Umbilical cord (tissue), 2 donors: ENCODE measurements around the gene ISM1. TPM values are rescaled to one million over a fixed set of nuclear protein-coding genes. Genes with fewer than 3 reads are reported as not detected.

Source experiments
- DNase-seq: peaks from one replicate; pipeline ENCODE4 v3.0.0-alpha.2; 2015; ENCODE audit warnings: low spot score
- total RNA-seq: library from RNA; depleted of rRNA; stranded (reverse); fragments of >200 nt; gene quantifications from one replicate; pipeline ENCODE4 v1.2.3, GENCODE V29; 2014; ENCODE audit warnings: low replicate concordance; ENCODE audit not compliant: insufficient read depth

The ISM1 gene
- total RNA-seq, 1 donor from 2014 or later = 6.7 TPM

DNA sequence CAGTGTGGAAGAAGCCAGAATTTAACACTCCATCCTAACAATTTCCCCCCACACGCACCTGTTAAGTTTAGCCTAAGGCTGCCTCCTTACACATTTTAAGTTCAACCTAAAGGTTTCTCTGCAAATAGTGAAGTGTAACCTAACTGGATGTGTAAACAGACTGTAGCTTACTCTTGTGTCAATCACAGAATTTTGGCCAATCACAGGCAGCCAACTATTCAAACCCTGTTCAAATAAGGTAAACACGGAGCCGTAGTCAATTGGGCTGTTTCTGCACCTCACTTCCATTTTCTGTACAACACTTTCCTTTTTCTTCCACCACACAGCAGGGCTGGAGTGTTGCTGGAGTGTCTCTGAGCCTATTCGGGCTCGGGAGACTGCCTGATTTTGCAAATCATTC, 92.1 kb downstream of the ISM1 start:
- no peak for DNase-seq

GRCh38 chr20:13317439-13317838, 96.4 kb downstream of the ISM1 start:
- DNase-seq = no peak

- no peak for DNase-seq
Measured at GRCh38 chr20:13318871-13319521, 97.9 kb downstream of the ISM1 start.

GRCh38 chr20:13320702-13321101, 99.6 kb downstream of the ISM1 start:
- DNase-seq = no peak

DNA sequence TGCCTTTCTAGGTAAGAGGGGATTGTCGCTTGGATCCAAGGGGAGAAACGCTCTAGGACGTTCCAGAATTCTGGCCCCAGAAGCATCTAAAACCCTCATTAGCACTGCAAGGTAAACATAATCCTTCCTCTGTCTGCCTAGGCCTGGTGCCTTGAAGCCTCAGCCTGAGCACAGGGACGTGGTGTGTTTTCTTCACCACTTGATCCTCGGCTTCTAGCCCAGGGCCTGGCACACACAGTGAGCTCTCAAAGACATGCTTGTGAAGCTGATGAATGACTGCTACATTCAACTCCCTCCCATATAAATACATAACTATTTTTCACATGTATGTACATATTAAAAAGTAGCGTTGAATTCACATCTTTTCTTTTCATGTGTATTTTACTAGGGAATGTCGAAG, 100.3 kb downstream of the ISM1 start:
- no peak for DNase-seq

- DNase-seq = peak; percentile 23
Measured at GRCh38 chr20:13322198-13322597, 101.1 kb downstream of the ISM1 start.

DNA sequence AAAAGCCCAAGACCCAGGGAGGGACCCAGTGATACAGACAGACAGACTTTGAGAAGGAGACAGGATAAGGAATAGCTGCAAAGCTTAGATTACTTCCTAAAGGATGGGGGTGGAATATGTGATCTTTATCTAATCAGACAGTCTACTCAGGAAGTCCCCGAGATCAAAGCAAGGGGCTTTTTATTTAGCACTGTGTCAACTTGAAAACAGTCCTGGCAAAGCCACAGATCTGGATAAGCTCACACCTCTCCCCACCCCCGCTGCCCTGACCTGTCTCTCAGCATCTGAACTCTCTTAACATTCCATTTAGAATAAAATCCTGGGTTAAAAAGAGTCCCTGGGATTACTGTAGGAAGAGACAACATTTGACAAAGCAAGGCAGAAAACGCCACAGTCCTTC, 101.5 kb downstream of the ISM1 start:
- DNase-seq = peak; percentile 27

DNA sequence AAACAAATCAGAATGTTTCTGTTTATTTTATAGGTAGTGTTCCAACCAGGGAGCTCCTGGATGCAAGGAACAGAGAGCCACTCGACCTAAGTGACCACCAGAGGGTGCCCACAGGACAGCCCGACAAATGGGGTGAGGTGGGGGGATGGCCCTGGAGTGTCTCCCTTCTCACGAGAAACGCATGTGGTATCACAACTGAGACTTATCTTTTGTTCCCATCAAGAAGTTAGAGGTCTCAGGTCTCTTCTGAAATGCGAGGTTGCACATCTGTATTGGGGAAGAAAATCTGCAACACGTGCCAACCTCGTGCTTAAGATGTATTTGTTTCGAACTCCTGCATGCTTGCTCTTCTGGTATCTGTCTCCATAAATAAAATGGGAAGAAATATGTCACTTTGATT, 104.0 kb downstream of the ISM1 start:
- DNase-seq = no peak

DNA sequence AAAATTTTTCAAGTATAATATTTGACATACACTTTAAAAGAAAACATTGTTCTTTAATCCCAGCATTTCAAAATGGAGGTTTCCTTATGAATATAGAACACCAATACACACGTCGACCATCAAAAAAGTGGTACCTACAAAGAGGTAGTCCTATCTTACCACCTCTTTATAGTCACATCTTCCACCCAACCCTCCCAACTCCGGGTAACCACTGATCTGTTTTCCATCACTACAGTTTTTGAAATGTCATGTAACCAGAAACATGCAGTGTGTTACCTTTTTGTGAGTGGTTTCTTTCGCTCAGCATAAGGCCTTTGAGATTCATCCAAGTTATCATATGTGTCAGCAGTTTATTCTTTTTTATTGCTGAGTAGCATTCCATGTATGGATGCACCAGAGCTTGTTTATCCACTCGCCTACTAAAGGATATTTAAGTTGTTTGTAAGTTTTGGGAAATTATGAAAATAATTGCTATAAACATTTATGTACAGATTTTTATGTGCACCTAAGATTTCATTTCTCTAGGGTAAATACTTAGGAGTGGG, 104.8 kb downstream of the ISM1 start:
- no peak for DNase-seq

- DNase-seq = no peak
Measured at GRCh38 chr20:13331536-13331935, 110.5 kb downstream of the ISM1 start.

DNA sequence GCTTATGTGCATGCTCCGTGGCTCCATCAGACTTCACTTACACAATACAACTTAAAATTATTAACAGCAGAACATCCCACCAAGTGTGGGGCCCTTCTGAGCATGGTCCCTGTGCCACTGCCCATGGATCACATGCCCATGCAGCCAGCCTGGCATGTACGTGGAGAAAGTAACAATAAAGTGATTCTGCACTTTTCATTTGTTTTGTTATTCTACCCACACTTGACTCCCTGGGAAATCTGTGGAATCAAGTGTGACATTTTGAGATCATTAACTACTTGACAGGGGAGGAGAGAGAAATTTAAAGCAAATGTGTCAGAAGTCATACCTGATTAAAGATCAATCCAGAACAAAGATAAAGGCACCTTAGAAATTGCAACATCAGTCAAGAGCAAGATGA, 112.0 kb downstream of the ISM1 start:
- DNase-seq = no peak

DNA sequence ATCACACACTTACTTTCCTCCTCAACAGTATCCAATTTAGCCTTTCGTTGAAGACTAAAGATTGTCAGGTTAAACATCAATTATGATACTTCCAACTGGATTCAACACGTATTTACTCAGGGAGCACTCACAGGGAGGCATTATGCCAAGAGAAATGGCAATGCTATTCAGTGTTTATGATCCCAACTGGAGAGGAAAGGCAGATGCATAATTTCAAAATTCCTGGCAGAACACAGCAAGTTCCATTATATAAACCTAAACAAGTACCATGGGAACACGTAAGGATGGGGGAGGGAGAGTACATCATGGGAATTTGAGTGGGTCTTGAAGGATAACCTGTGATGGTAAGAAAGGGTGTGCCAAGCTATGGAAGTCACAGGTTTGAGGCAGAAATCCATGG, 112.7 kb downstream of the ISM1 start:
- DNase-seq = peak; percentile 56

- peak; percentile 13 for DNase-seq
Measured at GRCh38 chr20:13336308-13337089, 115.4 kb downstream of the ISM1 start.

DNA sequence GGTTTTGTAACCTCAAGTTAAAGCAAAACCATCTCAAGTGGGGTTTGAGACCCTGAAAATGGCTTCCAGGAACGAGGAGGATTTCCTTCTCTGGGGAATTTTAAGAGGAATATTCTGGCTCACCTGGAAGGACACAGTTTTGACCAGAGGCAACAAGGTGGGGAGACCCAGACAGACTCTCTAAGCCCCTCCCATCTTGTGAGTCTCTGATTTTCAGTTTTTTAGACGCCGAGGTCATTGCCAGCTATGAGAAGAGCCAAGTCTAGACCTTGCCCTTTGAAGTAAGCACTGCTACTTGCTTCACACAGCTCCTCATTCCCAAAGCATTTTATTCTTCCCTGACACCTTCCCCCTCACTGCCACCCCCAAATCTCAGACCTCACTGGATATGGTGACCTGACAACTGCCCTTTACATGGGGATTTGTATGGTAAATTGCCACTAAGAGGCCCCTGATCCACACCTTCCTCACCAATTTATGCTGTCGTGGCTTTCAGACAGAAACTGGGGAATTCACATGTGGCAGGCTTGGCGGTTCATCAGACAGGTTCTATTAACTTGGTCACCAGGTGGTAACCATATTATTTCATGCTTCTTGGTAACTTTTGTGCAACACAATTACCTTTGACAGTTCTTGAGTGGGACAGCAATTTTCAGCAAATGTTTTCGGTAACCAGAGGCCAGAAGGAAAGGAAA, 116.2 kb downstream of the ISM1 start:
- DNase-seq = no peak

GRCh38 chr20:13338097-13338661, 117.1 kb downstream of the ISM1 start:
- no peak for DNase-seq

GRCh38 chr20:13338999-13339411, 117.9 kb downstream of the ISM1 start:
- peak; percentile 76 for DNase-seq

- DNase-seq = peak; percentile 39
Measured at GRCh38 chr20:13340088-13340487, 119.0 kb downstream of the ISM1 start.

DNA sequence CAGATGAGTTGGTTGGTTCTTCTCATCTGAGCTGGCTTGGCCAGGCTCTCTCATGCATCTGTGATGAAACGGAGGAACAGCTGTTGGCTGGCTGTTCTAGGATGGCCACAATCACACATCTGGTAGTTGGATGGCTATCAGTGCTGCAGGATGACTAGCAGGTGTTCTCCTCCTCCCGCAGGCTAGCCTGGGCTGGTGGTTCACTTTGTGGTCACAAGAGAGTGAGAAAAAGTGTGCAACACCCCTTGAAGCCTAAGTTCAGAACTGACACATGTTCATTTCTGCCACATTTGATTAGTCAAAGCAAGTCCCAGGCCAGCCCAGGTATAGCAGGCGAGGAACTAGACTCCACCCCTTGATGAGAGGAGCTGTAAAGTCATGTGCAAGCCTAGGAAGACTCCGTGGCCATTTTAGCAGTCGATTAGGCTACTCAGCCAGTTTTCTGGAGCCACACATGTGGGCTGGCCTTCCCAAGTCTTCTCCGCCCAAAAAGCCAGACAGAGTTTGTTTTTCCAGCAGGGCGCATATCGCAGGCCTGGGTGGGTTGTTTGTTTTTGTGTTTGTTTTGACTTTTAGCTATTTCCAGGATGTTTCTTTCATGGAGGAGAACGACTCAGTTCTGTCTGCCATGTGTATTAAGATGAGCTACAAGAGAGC, 120.8 kb downstream of the ISM1 start:
- no peak for DNase-seq

GRCh38 chr20:13342469-13343242, 121.6 kb downstream of the ISM1 start:
- DNase-seq = peak; percentile 83

DNA sequence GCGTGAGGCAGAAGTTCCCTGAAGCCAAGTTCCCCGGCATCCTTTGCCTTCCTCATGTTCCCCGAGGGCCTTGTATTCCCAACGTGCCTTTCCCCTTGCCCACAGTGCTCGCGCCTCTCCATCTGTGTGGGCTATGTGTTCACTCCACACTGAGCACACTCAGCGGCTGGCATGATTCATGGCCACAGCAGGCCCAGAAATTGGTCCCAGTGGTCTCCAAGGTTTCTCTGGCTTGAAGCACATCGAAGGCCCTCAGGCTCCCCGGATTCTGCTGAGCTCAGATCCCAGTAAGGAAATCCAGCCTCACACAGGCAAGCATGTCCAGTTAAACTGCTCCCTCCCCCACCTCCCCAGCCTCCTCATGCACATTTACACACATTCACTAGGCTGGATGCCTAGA, 123.6 kb downstream of the ISM1 start:
- peak; percentile 23 for DNase-seq
